Medulla oblongata (tissue), 1 donor: Measurements from ENCODE around the gene PPP2R2C.

ENCODE experiments used
- DNase-seq: peaks from one replicate; pipeline ENCODE4 v3.0.0-alpha.2; 2015; ENCODE audit errors: extremely low spot score

PPP2R2C gene

DNA sequence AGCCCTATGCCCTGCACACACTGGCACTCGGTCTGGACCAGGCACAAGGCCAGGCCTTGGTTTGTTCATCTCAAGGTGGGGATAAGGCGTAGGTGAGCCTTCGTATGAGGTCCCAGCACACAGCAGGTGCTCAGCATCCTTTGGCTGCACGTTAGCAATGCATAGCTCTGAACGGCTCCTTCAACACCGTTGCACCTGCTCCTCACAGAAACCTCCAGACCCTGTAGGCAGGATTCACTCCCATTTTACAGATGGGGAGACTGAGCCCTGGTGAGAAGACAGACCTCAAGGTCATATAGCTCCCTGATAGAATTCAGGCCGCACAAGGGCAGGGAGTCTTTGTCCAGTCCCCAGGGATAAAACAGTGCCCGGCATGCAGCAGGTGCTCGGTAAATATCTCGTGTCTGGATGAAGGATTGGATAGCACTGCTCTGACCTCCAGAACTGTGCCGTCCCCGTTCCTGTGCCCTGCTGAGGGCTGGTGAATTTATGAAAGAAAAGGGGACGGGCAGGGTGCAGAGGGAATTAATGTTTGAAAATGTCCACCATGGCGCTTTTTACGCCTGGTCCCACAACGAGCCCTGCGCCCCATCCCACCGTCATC lies 2.4 kb downstream of the PPP2R2C start:
- DNase-seq, result no peak

DNA sequence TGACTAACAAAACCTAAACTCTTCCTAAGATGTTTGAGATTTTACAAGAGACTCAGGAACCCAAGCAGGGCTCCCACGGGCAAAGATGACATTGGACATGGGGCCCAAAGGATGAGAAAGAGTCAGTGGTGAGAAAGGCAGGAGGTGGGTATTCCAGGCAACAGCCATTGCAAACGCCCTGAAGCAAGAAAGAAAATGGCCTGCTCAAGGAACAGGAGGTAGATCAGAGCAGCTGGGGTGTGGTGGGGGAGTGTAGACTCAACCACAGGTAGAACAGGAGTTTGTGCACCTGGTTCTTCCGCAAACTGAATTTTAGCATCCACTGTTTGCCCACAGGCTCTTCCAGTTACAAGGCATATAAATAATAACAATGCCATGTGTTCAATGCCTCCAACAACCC lies 3.3 kb downstream of the PPP2R2C start:
- DNase-seq, result no peak

DNA sequence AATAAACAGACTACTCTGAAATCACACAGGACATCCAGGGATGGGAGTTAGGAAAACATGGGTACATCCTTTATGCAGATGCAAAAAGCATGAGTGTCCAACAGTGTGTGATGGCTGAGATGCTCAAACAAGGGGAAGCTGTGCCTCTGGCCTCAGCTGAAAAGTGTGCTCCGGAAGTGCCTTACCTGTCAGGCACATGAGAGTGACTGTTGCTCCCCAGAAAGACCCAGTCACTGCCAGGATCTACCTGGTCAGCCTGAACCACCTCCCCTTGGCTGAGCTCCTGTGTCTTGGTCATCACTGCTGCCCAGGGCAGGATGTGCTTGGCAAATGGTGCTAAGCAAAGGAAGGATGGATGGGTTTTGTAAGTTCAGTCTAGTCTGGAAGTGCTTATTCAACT lies 4.0 kb downstream of the PPP2R2C start:
- no peak for DNase-seq

DNA sequence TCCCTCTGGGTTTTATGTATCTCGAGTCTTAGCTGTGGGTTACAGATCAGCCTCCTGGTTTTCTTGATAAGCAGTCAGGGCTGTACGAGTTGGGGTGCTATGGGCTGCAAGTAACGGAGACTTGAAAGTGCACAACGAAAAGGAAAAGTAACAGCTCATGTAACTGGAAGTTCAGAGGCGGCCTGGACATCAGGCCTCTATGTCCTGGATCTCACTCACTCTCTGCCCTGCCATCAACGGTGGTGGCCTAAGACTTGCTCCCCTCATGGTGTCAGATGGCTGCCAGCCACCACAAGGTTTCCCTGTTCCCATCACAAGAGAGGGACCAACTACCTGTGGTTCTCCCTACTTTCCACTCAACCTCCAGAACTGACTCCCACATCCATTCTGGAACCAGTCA lies 4.8 kb downstream of the PPP2R2C start:
- no peak for DNase-seq

DNA sequence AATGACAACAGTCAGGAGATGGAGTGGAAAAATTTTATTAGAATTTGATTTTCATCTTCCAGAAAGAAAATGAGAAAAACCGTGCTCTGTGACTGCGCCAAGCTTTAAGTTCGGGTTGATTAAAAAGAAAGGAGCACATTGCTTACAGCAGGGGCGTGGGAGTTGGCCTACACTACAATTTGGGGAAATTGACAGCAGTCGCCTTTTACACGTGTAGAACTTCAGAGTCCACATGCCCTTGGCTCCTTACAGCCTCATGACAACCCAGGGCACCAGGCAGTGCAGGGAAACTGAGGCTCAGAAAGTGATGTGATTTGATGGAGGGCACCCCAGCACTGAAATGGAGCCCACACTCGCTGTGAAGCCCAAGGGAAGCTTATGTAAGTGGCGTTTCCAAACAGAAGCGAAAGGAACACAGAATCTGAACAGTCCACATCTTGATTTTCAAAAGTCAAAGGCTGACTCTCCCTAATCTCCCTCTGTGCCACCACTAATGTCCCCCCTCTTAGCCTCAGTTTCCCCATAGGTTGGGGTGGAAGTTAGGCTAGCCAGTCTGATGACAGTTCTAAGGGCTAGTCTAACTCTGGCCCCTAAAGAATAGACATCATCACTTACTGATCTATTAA lies 5.5 kb downstream of the PPP2R2C start:
- no peak for DNase-seq

DNA sequence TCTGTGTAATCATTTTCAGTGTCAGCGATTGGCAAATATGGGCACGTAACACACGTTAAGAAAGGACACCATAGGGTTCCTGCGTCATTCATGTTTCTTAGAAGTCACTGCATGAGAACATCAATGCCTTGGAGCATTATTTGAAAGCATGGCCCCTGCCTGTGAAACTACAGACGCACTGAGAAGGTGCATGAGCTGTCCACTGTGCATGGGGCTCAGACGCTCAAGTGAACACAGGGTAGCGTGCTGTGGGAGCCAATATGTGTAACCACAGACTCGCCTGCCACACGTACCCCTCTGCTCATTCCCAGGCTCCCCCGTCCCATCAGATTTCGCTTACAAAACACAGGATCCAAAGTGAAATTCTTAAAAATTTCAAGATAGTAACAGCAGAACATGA lies 6.5 kb downstream of the PPP2R2C start:
- DNase-seq, result no peak

DNA sequence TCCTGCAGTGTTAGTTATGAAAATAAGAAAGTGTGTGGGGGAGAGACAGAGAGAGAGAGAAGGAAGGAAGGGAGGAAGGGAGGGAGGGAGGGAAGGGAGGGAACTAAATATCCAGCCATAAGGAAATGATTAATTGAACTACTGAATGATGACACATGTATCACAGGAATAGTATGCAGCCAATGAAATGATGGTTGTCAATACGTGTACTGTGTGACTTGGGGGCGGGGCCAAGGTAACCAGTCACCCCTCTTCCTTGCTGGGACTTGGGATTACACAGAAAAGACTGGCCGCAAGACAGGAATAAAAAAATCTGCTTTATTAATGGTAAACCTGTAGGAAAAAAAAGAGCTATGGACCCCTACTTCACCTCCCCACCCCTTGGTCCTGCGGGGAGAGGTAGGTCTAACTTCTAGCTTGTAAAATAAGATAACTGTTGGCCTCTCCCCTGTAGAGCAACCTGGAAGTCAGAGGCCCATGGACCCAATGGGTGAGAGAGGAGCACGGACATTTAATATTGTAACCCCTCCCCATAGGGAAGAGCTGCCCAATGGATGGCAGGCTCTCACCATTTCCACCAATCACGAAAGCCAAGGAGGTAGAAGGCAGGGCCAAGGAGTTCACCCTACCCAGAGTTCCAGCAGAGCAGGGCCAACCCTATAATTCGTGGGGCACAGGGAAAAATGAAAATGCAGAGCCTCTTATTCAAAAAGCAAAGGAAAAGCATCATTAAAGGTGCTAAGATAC lies 7.4 kb downstream of the PPP2R2C start:
- no peak for DNase-seq

DNA sequence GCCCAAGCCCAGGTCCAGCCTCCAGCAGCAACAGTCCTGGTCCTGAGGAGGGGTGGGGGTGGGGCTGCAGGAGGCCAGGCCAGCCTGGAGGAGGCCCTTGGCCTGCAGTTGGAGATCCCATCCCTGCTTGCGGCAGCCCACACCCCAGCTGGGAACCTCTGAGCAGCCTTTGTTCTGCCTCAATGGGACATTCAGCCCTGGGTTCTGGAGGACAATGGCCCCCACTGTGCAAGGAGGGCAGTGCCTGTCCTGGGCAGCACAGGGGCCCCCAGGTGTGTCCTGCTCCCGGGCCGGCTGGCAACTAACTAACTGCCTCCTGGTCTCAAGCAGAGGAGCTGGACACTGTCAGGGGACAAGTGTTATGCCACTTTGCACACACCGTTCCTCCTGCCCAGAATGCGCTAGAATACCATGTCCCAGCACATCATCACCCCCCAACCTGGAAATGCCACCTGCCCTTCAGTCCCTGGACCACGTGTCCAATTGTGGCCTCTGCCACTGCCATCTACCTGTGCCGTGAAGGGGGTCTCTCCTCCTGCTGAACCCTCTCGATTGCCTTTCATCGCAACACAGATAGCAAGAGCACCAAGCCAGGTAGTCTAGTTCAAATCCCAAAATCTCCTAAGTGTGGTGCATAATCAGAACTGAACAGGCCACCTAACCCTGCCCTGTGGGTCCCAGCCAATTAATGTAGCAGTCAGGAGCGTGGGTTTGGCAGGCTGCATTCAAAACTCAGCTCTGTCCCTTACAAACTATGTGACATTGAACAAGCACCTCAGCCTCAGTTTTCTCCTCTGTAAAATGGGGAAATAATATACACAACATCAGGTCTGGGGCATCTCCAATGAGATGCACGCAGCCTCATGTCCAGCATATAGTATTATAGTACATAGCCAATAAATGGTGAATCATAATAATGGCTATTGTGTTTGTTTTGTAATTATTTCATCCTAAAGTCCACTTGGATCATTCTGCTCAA lies 8.8 kb downstream of the PPP2R2C start:
- DNase-seq, result peak; percentile 94

DNA sequence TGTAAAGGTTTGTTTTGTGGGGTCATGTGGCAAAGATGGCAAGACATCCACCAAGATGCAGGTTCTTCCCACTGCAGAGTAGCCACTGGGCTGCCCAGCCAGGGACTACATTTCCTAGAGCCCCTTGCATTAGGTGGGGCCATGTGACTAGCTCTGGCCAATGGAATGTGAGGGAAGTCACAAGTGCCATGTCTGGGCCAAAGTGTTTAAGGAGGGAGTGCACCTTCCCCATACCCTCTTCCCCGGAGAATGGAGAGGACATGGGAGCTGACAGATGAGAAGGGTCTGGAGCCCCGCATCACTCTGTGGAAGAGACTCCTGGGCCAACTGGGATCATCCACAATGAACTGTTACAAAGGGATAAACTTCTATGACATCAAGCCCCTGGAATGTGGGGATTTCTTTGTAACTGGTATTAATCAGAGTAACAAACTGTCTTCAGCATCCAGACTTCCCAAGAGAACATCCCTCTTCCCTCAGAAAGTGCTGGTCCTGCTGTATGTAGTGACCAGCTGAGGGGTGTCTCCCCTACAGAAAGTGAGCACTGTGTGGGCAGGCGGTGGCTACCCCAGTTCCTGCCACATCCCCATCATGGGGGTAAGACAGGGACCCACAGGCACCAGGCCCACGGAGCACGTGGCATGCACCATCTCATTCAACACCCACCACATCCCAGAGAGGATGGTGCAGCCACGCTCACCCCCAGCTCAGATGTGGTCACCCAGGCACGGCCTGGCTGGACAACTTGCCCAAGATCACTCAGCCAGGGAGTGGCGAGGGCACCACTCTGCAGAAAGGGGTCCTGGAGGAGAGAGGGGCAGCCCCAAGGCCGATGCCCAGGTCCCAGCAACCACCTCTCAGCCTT lies 10.9 kb downstream of the PPP2R2C start:
- DNase-seq, result no peak

DNA sequence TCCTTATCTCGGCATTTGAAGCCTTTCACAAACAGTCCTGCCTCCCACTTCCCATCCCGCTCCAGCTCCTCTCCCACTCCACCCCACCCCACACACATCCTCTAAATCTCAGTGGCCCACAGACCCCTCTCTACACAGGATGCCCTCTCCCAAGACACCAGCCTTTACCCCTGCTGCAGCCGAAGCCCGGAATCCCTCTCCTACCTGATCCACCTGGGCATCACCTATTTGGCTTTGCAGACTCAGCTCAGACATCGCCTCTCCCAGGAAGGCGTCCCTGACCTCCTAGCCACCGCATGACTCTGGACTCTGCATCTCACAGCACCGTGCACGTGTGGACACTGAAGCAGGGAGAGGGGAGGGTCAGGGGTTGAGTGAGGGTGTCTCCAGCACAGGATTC lies 11.5 kb downstream of the PPP2R2C start:
- DNase-seq, result no peak

DNA sequence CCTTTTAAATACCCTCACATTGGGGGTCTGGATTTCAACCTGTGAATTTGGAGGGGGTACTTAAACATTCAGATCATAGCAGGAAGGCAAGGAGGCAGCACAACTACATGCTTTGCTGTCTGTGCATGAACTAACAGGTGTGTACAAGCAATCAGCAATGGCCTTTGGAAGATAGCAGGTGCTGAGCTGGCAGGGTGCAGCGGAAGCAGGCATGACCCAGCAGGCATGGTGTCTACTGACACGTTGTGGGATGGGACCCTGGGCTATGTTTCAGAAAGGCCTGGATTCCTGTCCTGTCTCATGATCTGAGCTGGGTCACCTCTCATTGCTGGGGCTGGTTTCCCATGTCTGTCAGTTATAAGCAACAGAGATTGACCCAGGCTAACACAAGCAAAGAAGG lies 13.9 kb downstream of the PPP2R2C start:
- DNase-seq, result no peak

DNA sequence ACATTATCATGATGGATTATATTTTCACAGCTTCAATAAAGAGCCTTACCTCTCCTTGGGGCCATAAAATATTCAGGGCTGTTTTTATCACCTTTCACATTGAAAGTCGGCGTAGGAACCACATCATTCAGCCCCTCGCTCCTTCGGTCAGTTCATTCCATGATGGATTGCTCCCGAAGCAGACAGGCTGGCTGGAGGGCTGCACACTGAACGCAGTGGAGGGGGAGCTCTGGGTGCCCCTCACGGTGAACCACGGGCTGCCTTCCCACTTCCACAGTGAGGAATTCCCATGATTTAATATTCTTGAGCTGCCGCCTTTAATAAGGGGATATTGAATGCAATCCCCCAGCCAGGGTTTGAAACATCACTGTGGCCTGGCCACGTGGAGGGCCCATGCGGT lies 16.0 kb downstream of the PPP2R2C start:
- DNase-seq, result no peak

DNA sequence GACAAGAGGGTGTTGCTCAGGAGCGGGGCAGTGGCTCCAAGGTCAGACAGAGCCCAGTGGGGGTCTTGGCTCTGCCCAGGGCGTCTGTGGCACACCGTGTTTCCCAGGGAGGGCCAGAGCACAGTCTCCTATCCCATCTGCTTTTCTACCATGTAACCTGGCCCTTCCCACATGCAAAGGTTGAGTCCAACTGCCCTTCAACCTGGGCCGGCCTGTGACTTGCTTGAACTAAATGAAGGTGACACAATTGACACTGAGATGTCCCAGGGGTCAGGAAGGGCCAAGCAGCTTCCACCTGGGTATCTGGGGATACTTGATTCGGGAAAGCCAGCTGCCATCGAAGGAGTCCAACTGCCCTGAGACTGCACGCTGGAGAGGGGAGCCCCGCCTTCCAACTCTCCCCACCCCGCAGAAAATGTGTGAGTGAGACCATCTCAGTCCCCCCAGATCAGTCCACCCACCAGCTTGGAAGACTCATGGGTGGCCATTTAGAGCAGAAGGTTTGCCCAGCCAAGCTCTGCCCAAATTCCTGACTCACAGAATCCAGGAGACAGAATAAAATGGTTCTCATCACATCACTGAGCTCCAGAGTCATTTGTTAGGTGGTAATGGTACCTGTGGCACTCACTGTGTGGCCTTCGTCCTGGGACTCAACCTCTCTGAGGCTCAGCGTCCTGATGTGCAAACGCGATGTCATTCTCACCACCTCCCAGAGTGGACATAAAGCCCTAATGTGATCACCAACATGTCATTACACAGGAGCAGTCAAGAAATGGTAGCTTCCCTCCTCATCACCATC lies 18.1 kb downstream of the PPP2R2C start:
- no peak for DNase-seq

DNA sequence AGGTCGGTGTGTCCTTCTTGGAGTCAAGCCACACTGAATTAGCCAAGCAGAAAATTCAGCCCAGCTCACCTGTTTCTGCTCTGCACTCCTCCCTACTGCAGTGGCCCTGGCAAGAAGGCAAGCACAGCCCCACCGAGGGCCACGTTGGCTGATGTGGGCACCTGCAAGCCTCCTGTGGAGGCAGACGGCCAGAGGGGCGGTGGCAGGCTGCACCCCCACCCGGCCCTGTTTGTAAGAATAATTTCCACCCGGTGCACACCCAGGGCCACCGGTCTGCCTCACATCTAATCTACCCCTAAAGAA lies 18.8 kb downstream of the PPP2R2C start:
- DNase-seq, result no peak

DNA sequence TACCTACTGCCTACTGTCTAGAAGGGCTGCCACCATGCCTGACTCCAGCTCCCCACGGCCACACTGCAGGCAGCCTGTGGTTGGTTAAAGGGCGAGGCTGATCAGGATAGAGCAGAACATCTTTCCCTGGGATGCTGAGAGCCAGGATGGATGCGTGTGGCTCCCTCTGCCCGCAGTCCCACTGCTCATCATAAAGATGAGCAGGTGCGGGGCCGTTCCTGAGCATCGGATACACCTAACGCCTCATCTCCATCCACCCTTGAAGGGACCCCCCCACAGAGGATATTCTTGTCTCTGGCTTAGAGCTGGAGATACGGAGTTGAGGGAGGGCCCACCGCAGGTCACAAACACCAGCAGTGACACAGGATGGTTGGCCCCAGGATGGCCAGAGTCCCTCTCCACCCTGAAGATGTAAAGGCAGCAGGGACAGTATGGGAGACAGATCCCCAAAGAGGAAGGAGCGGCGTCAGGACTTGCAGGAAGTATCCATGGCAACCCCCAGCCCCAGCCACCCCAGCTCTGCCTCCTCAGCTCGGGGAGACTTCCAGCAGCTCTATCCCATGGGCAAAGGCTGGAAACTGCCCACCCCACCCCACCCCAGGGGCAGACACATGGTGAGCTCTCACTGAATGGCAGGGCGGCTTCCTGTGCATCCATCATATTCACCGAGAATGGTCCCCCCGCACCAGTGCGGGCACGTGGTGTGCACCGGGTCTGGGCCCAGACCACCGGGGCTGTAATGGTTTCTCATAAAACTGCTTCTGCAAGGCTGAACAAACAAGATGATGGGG lies 19.3 kb downstream of the PPP2R2C start:
- no peak for DNase-seq

DNA sequence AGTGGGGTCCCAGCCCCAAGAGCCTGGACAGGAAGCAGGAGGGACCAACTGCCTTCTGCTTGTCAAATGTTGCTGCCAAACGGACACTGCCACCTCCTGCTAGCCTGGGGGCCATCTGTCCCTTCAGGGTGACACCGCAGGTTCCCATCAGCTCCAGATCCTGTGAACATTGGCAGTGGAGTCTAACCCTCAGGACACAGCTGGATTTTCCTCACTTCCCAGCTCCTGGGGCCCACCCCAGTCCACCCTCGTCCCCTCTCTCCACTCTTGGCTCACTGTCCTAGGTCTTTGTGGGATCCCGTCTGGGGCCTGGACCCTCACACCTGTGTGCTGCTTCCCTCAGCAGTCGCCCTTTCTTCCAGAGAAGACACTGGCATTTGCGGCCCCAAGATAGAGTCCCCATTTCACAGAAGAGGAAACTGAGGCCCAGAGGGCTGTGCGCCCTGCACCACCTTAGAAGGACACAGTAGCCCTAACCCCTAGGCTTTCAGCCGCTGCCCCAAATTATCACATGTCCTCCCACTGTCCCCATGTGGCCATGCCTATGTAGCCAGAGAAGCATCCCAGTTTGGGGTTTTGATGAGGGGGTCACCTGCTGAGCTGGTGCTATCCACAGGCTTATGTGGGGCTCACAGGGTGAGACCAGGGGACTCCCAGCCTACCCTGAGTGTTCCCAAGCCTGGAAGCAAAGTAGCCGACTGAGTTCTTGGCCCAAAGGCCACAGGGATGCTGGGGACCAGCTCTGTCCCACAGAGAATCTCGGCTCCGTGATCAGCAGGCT lies 20.1 kb downstream of the PPP2R2C start:
- DNase-seq, result no peak

DNA sequence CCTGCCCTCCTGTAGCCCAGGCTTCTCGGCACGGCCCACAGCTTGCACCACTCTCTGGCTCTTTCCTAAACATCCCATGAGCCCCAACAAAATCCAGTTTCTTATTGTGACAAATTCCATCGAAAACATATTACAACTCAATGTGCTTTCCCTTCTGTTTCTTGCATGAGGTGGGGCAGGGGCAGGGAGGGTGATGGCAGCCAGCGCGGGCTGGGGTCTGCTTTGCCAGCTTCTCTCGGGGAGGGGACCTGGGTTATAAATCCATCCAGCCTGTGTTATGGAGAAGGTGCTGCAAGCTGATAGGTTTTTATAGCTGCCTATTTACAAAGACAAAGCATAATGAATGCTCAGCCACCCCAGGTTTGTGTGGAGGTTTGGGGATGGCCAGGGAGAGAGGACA lies 21.1 kb downstream of the PPP2R2C start:
- no peak for DNase-seq

DNA sequence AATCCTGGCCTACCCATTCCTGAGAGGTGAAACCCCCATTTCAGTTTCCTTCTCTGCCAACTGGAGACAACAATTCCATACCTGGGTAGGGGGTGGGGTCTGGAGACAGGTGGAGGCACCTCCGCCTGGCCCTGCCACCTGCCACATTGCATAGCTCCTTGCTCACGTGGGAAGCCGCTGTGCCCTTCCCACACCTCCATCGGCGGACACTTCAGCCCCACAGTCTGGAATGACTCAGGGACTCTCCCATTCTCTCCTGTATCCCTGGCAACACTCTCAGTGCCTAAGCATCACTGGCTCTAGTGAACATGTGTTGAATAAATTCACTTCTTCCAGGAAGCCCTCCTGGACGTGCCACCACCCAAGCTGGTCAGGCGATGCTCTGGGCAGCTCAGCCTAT lies 21.7 kb downstream of the PPP2R2C start:
- no peak for DNase-seq
